Activated CD8-positive, alpha-beta T cell treated with anti-CD3 and anti-CD28 coated beads for 36 hours (primary cell): ENCODE data around the gene ADD1. TPM values are rescaled to one million over a fixed set of nuclear protein-coding genes. Genes with fewer than 3 reads are reported as not detected.

Source experiments
- ATAC-seq: fragments of 200-7000 bp; cut with Tn5 transposase; one replicate; pipeline ENCODE4 v1.10.0; 2021; ENCODE audit warnings: mild to moderate bottlenecking, moderate library complexity
- CTCF ChIA-PET: fragments of 350-600 bp; sonication (Branson Sonifier 250); formaldehyde crosslinking; loops from one replicate; lab custom pipeline; 2021; ENCODE audit warnings: antibody characterized with exemption; lab: Charles Lee
- POLR2A ChIA-PET: fragments of 350-600 bp; sonication (Branson Sonifier 250); formaldehyde crosslinking; loops from one replicate; lab custom pipeline; 2021; ENCODE audit warnings: antibody characterized with exemption; lab: Charles Lee
- DNase-seq: peaks from one replicate; pipeline ENCODE4 v3.0.0-alpha.2; 2020
- H3K27ac Mint-ChIP-seq: one replicate; pipeline ENCODE4 v1.8.0; 2021; ENCODE audit warnings: mild to moderate bottlenecking, mixed read lengths
- H3K27me3 Mint-ChIP-seq: one replicate; pipeline ENCODE4 v1.8.0; 2021; ENCODE audit warnings: mixed read lengths
- H3K36me3 Mint-ChIP-seq: one replicate; pipeline ENCODE4 v1.8.0; 2021; ENCODE audit warnings: low read depth, mixed read lengths
- H3K4me1 Mint-ChIP-seq: one replicate; pipeline ENCODE4 v1.8.0; 2021; ENCODE audit warnings: low read depth, mixed read lengths
- H3K4me3 Mint-ChIP-seq: one replicate; pipeline ENCODE4 v1.8.0; 2021; ENCODE audit warnings: mild to moderate bottlenecking, moderate library complexity, mixed read lengths
- H3K9me3 Mint-ChIP-seq: one replicate; pipeline ENCODE4 v1.8.0; 2021; ENCODE audit warnings: mixed read lengths
- intact Hi-C: fragments of 100-400 bp; cut with micrococcal nuclease; formaldehyde crosslinking; loops from one replicate; pipeline ENCODE4 v1.10.0; 2022
- total RNA-seq, 2 experiments: library from RNA; stranded (reverse); gene quantifications; one replicate each; pipeline ENCODE4 v1.2.3, GENCODE V29; 2021
- TF ChIP-seq, protein P1 (sequence below): fragments of 200-600 bp; IDR thresholded peaks from one replicate; pipeline ENCODE4 v1.8.0; 2022; ENCODE audit warnings: antibody characterized with exemption, mild to moderate bottlenecking

Gene ADD1
- total RNA-seq, 2 experiments from 2014 or later, result 149 to 154 TPM

DNA sequence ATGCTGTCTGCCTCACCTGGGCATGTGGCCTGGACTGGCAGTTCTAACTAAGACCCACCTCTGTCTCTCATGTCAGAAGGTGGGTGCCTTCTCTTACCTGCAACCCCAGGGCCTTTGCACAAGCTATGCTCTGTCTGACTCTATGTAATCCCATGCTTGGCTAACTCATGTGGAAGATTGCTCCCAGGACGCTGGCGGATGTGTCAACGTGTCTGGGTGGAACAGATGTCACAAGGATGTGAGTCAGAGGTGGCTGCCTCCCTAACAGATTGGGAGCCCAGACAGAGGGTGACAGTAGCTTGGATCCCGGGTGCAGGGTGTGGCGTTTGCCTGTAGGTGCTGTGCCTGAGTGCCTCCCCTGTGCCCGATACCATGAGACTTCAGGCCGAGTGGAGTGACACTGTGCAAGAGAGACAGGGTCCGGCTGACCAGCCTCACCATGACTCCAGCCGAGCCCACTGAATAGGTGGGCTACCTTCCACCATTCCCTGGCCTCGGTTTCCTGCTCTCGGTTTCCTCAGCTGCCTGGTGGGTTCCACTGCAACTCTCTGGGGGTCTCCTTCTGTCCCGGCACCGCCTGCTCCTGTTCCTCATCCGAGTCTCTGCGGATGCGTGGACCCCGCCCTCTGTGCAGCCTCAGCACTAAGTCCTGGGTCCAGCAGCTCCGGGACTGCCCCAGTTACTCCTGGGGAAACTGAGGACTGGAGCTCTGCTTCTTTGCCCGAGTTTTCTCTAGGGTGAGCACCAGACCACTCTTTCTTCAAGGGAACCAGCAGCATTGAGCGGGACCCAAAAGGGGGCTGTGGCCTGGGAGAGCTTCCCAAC lies 39.8 kb upstream of the ADD1 start:
- CTCF ChIA-PET, result no interaction called here
- POLR2A ChIA-PET, result interaction anchor here (1.0 to 1.4 kb wide), 5 partner anchors 8 to 132 kb away, joined by 3 to 4 read pairs (median 4); no protein-coding TSS in a partner anchor

DNA sequence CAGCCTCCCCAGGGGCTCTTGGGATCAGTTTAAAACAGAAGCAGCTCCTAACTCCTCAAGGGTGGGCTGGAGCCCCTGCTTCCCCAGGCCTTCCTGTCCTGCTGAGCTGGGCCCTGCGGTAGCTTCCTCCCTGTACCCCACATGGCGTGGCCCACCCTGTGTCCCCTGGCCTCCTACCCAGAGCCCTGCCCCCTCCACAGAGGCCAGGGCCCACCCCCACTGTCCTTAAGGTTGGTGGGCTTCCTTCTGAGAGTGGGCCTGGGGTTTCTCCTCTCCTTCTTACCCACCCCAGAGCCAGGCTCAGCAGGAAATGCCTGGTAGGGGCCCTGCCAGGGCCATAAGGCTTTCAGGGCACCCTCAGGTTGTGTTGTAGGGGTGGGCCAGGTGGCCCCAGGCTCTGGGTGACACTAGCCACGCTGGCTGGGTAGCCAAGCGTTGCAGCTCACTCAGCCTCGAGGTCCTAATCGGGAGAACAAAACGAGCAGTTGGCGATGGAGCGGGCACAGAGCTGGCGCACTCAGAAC lies 39.1 kb upstream of the ADD1 start:
- Mint-ChIP-seq H3K4me1 (peaks cover 16% of the 10 kb centered on the region), H3K4me3 (no peak overlapping the region), H3K27me3 (no peaks in the 10 kb centered on the region), H3K9me3 (no peaks in the 10 kb centered on the region), H3K36me3 (no peaks in the 10 kb centered on the region), H3K27ac (no peak overlapping the region)
- DNase-seq, result no peak
- CTCF ChIA-PET, result no interaction called here
- POLR2A ChIA-PET, result interaction anchor here (1.2 kb wide), 1 partner anchor 13 kb away, joined by 4 read pairs; no protein-coding TSS in a partner anchor
- no peak for ATAC-seq
- TF ChIP-seq, protein P1, sequence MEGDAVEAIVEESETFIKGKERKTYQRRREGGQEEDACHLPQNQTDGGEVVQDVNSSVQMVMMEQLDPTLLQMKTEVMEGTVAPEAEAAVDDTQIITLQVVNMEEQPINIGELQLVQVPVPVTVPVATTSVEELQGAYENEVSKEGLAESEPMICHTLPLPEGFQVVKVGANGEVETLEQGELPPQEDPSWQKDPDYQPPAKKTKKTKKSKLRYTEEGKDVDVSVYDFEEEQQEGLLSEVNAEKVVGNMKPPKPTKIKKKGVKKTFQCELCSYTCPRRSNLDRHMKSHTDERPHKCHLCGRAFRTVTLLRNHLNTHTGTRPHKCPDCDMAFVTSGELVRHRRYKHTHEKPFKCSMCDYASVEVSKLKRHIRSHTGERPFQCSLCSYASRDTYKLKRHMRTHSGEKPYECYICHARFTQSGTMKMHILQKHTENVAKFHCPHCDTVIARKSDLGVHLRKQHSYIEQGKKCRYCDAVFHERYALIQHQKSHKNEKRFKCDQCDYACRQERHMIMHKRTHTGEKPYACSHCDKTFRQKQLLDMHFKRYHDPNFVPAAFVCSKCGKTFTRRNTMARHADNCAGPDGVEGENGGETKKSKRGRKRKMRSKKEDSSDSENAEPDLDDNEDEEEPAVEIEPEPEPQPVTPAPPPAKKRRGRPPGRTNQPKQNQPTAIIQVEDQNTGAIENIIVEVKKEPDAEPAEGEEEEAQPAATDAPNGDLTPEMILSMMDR, result no peak
- intact Hi-C loops, result no loop called here

More for the DNA sequence above, 39.8 kb upstream of the ADD1 start:
- no peak for ATAC-seq
- intact Hi-C loops, result no loop called here
- TF ChIP-seq, protein P1, result no peak
- H3K27ac Mint-ChIP-seq, result no peak overlapping the region
- peaks cover 2% of the 10 kb centered on the region for H3K36me3 Mint-ChIP-seq
- H3K9me3 Mint-ChIP-seq, result no peaks in the 10 kb centered on the region
- no peak overlapping the region for H3K4me3 Mint-ChIP-seq
- DNase-seq, result no peak
- H3K27me3 Mint-ChIP-seq, result no peaks in the 10 kb centered on the region
- H3K4me1 Mint-ChIP-seq, result peaks cover 22% of the 10 kb centered on the region

DNA sequence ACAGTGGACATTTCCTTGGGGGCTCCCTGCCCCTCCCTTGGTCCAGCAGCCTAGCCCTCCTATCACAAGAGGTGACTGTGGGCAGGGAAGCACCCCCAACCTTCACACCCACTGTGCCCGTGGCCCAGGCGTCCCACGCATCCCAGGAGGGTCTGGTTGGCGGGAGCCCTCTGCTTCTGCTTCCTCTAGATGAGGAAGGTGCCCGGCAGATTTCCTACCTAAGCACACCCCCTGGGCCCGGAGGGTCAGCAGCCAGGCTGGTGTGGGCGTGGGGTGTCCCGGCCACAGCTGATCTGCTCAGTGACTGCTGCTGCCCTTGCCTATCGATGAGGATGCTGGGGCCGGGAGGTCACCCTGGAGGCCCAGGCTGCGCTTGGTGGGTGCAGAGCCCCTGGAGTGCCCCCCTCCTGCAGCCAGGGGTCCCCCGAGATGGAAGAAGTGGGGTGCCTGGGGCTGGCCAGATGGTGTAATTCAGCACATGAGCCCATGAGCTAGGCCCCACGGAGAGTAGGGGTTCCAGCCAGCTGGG lies 38.6 kb upstream of the ADD1 start:
- ChIA-PET POLR2A (interaction anchor here (1.2 kb wide), 1 partner anchor 13 kb away, joined by 4 read pairs; no protein-coding TSS in a partner anchor), CTCF (no interaction called here)
- DNase-seq (no peak), ATAC-seq (no peak)
- intact Hi-C loops, result no loop called here
- Mint-ChIP-seq H3K9me3 (no peaks in the 10 kb centered on the region), H3K27me3 (no peaks in the 10 kb centered on the region), H3K4me1 (peaks cover 12% of the 10 kb centered on the region), H3K36me3 (no peaks in the 10 kb centered on the region), H3K27ac (no peak overlapping the region), H3K4me3 (no peak overlapping the region)
- TF ChIP-seq, protein P1, result no peak

DNA sequence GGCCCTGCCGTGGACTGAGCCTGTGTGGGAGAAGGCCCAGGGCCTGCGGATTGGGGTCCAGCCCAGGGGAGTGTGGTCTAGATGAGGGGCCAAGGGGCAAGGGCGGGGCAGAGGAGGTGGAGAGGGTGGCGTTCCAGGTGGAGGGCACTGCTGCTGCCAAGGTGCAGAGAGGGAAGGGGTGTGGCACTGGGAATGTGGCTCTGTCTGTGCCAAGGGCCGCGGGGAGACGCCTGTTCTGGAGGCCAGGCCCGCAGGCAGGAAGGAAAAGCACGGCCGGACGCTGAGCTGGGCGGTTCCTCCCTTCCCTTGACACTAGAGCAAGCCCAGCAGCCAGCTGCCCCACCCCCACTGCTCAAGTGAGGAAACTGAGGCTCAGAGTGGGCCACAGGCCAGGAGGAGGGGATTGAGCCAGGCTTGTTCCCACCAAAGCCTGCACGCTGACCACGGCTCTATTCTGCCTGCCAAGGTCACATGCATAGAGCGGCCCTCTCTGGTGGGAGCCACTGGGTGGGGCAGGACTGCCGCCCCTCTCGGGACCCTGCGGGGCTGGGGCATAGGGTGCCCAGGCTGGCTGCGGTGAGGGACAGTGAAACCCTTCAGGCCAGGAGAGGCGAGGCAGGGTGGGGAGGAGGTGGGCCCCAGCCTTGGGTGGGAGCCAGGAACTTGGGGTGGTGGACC lies 37.8 kb upstream of the ADD1 start:
- ChIA-PET POLR2A (no interaction called here), CTCF (no interaction called here)
- ATAC-seq, result no peak
- Mint-ChIP-seq H3K9me3 (no peaks in the 10 kb centered on the region), H3K27ac (no peak overlapping the region), H3K27me3 (no peaks in the 10 kb centered on the region), H3K36me3 (no peaks in the 10 kb centered on the region), H3K4me3 (no peak overlapping the region), H3K4me1 (peaks cover 10% of the 10 kb centered on the region)
- TF ChIP-seq, protein P1, result no peak
- intact Hi-C loops, result no loop called here
- no peak for DNase-seq
